GM12875 (cell line): ENCODE measurements around the gene DPP9.

ENCODE experiments used
- H3K4me3 ChIP-seq: one replicate; pipeline ENCODE4 v1.5.1; 2011; ENCODE audit warnings: low read depth, low read length, control low read depth
- CTCF ChIP-seq: IDR thresholded peaks from 2 replicates; pipeline ENCODE4 v1.5.1; 2011; ENCODE audit warnings: low read depth, mild to moderate bottlenecking, control low read depth, inconsistent platforms, low read length, moderate library complexity, borderline replicate concordance; ENCODE audit not compliant: insufficient read depth

The DPP9 gene

GRCh38 chr19:4694211-4694987, 29.2 kb downstream of the DPP9 start:
- no peak for TF ChIP-seq CTCF

GRCh38 chr19:4693471-4694121, 30.0 kb downstream of the DPP9 start:
- no peak for TF ChIP-seq CTCF
- no peak overlapping the region for H3K4me3 ChIP-seq

More at GRCh38 chr19:4694211-4694987, 29.2 kb downstream of the DPP9 start:
- no peak overlapping the region for H3K4me3 ChIP-seq

- TF ChIP-seq CTCF: no peak
Observed at GRCh38 chr19:4693078-4693350, 30.6 kb downstream of the DPP9 start.

GRCh38 chr19:4692251-4693077, 31.2 kb downstream of the DPP9 start:
- H3K4me3 ChIP-seq: no peak overlapping the region
- no peak for TF ChIP-seq CTCF

More at GRCh38 chr19:4693078-4693350, 30.6 kb downstream of the DPP9 start:
- H3K4me3 ChIP-seq: no peak overlapping the region

- no peak for TF ChIP-seq CTCF
- no peak overlapping the region for H3K4me3 ChIP-seq
Observed at GRCh38 chr19:4691373-4691772, 32.3 kb downstream of the DPP9 start.

- H3K4me3 ChIP-seq: no peak overlapping the region
- TF ChIP-seq CTCF: no peak
Observed at GRCh38 chr19:4690361-4690760, 33.3 kb downstream of the DPP9 start.

GRCh38 chr19:4689403-4689802, 34.2 kb downstream of the DPP9 start:
- no peak overlapping the region for H3K4me3 ChIP-seq
- no peak for TF ChIP-seq CTCF
